GM06990 (cell line): Measurements from ENCODE around the gene SH3TC1.

Experiments
- DNase-seq: peaks from one replicate; pipeline ENCODE4 v3.0.0-alpha.2; 2011; ENCODE audit not compliant: insufficient read length; ENCODE audit errors: extremely low read depth
- H3K27me3 ChIP-seq: replicated peaks from 2 replicates; pipeline ENCODE4 v1.6.0; 2011; ENCODE audit warnings: low read length; ENCODE audit not compliant: control insufficient read depth, insufficient read depth
- H3K36me3 ChIP-seq: 2 replicates; pipeline ENCODE4 v1.5.1; 2011; ENCODE audit warnings: low read length; ENCODE audit not compliant: control insufficient read depth, insufficient read depth
- H3K4me3 ChIP-seq: replicated peaks from 2 replicates; pipeline ENCODE4 v1.5.1; 2011; ENCODE audit warnings: low read depth, mild to moderate bottlenecking, control low read depth, low read length
- TF ChIP-seq, protein P1 (sequence below): IDR thresholded peaks from 2 replicates; pipeline ENCODE4 v1.5.1; 2011; ENCODE audit warnings: low read length, control low read depth, mild to moderate bottlenecking, inconsistent platforms; ENCODE audit not compliant: insufficient read depth, poor library complexity, severe bottlenecking

Gene SH3TC1

DNA sequence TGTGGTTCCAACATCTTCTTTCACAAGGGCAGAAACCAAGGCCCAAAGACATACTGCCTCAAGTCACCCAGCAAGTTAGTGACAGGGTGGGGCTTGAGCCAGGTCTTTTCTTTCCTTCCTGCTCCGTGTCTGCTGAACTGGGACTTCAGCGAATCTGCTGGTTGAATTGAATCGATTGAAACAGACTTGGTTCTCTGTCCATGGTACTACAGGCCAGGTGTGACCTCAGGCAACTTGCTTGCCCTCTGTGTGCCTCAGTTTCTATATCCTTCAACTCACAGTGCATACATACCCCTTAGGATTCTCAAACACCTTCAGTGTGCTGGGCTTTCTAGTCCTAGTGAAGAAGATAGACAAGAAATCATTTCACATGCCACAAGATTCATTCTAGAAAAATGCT, 38.5 kb upstream of the SH3TC1 start:
- TF ChIP-seq, protein P1, sequence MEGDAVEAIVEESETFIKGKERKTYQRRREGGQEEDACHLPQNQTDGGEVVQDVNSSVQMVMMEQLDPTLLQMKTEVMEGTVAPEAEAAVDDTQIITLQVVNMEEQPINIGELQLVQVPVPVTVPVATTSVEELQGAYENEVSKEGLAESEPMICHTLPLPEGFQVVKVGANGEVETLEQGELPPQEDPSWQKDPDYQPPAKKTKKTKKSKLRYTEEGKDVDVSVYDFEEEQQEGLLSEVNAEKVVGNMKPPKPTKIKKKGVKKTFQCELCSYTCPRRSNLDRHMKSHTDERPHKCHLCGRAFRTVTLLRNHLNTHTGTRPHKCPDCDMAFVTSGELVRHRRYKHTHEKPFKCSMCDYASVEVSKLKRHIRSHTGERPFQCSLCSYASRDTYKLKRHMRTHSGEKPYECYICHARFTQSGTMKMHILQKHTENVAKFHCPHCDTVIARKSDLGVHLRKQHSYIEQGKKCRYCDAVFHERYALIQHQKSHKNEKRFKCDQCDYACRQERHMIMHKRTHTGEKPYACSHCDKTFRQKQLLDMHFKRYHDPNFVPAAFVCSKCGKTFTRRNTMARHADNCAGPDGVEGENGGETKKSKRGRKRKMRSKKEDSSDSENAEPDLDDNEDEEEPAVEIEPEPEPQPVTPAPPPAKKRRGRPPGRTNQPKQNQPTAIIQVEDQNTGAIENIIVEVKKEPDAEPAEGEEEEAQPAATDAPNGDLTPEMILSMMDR, result no peak
- no peak overlapping the region for H3K4me3 ChIP-seq
- no peaks in the 10 kb centered on the region for H3K27me3 ChIP-seq
- H3K36me3 ChIP-seq, result no peaks in the 10 kb centered on the region
- no peak for DNase-seq

DNA sequence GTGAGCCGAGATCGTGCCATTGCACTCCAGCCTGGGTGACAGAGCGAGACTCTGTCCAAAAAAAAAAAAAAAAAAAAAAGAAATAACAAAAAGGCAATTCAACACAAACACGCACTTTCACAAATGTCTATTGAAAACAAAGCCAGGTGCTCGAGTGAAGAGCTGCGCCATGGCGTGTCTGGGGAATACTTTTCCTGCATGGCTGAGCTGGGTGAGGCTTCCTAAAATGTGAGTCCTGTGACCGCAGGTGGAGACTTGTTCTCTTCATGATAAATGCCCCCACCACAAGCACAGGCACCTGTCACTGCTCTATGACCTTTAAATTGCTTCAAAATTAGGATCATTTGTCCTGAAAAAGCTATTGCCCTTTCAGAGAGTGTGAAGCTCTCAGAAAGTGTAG, 36.5 kb upstream of the SH3TC1 start:
- H3K4me3 ChIP-seq, result no peak overlapping the region
- no peaks in the 10 kb centered on the region for H3K27me3 ChIP-seq
- TF ChIP-seq, protein P1, result no peak
- H3K36me3 ChIP-seq, result no peaks in the 10 kb centered on the region
- no peak for DNase-seq

DNA sequence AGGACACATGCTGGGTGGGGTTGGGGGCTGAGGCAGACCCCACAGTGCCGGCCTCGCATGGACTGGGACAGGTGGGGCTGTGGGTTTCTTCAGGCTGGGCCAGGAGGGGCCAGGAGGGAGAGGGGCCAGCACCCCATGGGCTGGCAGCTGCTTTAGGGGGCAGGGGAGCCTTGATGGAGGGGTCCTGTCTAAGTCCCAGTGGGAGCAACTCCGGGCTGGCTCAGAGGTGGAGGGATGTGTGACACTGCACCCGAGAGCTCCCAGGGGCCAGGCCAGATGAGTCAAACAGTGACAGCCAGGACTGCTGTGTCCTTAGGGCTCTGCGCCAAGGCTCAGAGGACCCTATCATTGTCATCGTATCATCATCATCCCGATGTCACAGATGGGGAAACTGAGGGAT, 36.1 kb upstream of the SH3TC1 start:
- no peak overlapping the region for H3K4me3 ChIP-seq
- no peaks in the 10 kb centered on the region for H3K27me3 ChIP-seq
- TF ChIP-seq, protein P1, result no peak
- no peak for DNase-seq
- H3K36me3 ChIP-seq, result no peaks in the 10 kb centered on the region

DNA sequence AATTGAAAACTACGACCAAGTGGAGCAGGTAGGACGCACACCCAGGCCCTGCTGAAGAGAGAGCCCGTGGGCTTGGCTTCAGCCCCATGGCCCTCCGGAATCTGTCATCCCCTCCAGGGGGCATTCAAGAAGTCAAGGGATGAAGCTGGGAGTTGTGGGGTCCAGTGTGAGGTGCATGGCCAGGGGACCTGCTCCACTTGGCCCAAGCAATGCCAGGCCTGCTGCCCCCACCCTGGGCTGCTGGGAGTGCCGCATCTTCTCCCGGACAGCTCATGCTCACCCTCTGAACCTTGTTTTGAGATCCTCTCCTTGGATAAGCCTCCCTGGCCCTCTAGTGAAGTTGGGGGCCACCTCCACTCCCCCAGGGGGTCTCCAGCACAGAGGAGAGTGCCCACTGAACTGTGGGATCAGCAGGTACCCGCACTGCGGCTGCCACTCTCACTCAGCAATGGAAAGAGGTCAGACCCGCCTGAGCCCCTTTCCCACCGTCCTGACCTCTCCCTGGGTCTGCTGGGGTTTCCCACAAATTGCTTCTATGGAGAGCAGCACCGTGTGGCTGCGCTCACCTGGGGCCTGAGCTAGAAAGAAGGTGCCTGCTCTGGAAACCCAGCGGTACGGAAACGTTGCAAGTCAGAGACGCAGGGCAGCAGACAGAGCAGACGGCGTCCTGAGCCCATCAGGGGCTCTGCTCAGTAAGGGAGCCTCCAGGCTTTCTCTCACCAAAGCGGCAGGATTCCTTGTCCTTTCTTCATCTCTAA, 35.5 kb upstream of the SH3TC1 start:
- no peaks in the 10 kb centered on the region for H3K27me3 ChIP-seq
- TF ChIP-seq, protein P1, result no peak
- no peak for DNase-seq
- no peaks in the 10 kb centered on the region for H3K36me3 ChIP-seq
- H3K4me3 ChIP-seq, result no peak overlapping the region

DNA sequence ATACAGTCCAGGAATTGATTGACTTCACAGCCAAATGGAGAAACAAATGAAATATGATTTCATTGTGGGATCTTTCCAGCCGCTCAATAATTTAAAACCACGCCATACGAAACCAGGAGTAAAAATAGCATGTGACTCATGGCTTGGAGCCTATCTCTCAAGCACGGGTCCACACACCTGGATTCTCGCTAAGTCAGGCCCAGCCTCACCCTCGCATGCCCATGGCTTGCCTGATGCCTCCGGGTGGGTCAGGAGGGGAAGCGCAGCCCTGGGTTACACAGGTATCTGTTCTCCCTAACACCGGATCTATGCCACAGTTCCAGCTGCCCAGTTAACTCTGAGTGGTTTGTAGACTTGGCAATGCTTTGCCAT, 34.9 kb upstream of the SH3TC1 start:
- DNase-seq, result no peak
- Histone ChIP-seq H3K27me3 (no peaks in the 10 kb centered on the region), H3K4me3 (no peak overlapping the region), H3K36me3 (no peaks in the 10 kb centered on the region)
- TF ChIP-seq, protein P1, result no peak

DNA sequence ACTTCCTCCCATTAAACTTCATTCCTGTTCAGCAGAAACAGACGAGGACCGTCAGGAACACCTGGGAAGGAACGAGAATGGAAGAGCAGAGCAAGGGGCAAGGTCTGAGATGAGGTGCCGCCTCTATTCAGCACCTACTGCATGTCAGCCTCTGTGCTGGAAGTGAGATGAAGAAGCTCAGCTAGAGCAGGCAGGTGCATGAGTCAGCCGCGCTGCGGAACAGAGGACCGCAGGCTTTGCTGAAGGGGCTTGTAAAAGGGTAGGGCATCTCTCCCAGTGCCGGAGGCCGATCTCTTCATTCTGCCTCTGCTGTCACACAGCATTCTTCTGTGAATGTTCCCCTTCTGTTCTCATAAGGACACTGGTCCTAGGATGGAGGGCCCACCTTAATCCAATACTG, 34.4 kb upstream of the SH3TC1 start:
- TF ChIP-seq, protein P1, result no peak
- Histone ChIP-seq H3K4me3 (no peak overlapping the region), H3K27me3 (no peaks in the 10 kb centered on the region), H3K36me3 (no peaks in the 10 kb centered on the region)
- DNase-seq, result no peak
